NCI-H446 treated with DMSO at 0.1 percent for 48 hours (cell line): ENCODE results near the gene SLC49A4.

Experiments
- DNase-seq: peaks from one replicate; lab custom pipeline; 2025; lab: John Stamatoyannopoulos, UW

SLC49A4 gene

DNA sequence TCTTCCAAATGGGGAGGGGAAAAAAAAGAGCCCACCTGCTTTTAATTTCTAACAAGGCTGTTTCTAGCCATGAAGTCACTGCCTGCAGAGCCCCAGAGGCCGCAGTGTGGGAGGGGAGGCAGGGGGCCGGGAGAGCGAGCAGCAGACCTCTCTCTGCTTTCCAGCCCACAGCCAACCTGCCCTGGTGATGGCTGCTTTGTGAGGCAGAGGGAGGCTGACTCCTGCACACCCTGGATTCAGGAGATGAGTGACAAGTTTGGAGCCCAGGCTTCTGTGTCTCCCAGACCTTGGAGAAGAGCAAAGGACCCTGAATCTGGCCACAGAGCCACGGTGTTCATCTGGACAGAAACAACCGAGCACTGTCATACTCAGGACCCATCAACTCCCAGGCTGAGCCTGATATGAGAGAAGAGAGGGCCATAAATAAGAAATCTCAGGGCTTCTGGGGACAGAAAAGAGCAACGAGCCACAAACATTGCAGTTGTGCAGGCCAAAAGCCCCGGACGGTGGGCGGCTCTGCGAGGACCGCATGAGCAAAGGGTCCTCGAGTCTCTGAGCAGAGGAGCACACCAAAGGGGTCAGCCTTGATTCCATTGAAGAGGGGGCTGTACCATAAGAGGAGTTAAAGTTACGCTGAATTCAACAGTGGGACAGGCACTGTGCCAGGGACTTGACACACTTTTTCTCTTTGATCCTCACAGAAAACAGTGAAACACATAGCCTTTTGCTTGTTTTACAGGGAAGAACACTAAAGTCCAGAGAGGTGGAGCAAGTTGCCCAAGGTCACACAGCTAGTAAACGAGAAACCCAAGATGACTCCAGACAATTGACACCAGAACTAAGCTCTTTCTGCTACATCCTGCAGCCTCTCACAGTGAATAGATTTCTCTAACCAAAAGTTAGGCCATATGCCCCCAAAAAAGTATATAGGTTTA is 135.5 kb downstream of the SLC49A4 start:
- no peak for DNase-seq
